HepG2 (cell line): ENCODE measurements around the gene DAPK1. TPM values are rescaled to one million over a fixed set of nuclear protein-coding genes. Genes with fewer than 3 reads are reported as not detected.
A peak's percentile ranks its signal among the peaks of the same experiment; 100 is the strongest.

Experiments
- ATAC-seq: fragments of 200-7000 bp; cut with Tn5 transposase; 3 replicates; pipeline ENCODE4 v1.9.1; 2020; ENCODE audit warnings: mild to moderate bottlenecking, moderate library complexity
- BruUV-seq: library from RNA; stranded (reverse); fragments of 400-500 nt; replicated peaks from 2 replicates; lab custom pipeline; 2021; lab: Mats Ljungman, UMichigan
- CTCF ChIA-PET: fragments of 300-600 bp; formaldehyde crosslinking; extraction: SDS; loops from one replicate; lab custom pipeline; 2021; ENCODE audit warnings: low total read pairs, inconsistent platforms, low intra/inter-chr PET ratio; lab: Yijun Ruan, JAX
- POLR2A ChIA-PET: fragments of 350-600 bp; sonication (Branson Sonifier 250); formaldehyde crosslinking; loops from one replicate; lab custom pipeline; 2020; ENCODE audit warnings: antibody characterized with exemption, inconsistent platforms; lab: Yijun Ruan, JAX
- DNase-seq: peaks from one replicate; pipeline ENCODE4 v3.0.0-alpha.2; 2015; ENCODE audit warnings: low spot score
- FAIRE-seq: peaks from 3 replicates; lab custom pipeline; 2011; peaks lifted over from hg19 to GRCh38; lab: Jason Lieb, UNC
- H2AFZ ChIP-seq: one replicate; pipeline ENCODE4 v1.6.1; 2011; ENCODE audit warnings: low read length, inconsistent platforms
- H3K27ac ChIP-seq: fragments of 300-600 bp; 3 replicates; pipeline ENCODE4 v1.8.0; 2011; ENCODE audit warnings: mixed run types, mild to moderate bottlenecking, mixed read lengths, low read length, inconsistent platforms; ENCODE audit not compliant: insufficient read depth; ENCODE audit errors: extremely low read length
- H3K27me3 ChIP-seq, 2 experiments: fragments of 200-600 bp in 1 of 2; 2 replicates in 1 of 2; 3 replicates in 1 of 2; pipeline versions ENCODE4 v1.6.0 to v1.8.0; 2011; ENCODE audit warnings: low read length in 2 of 2, mild to moderate bottlenecking in 2 of 2, moderate library complexity in 2 of 2, inconsistent platforms in 1 of 2; ENCODE audit not compliant: insufficient read depth in 2 of 2, control insufficient read depth in 1 of 2
- H3K36me3 ChIP-seq, 2 experiments: fragments of 200-600 bp in 1 of 2; replicated peaks in 1 of 2; 2 replicates in 1 of 2; 3 replicates in 1 of 2; pipeline versions ENCODE4 v1.5.1 to v1.8.0; 2011; ENCODE audit warnings: low read length in 2 of 2, inconsistent platforms in 1 of 2; ENCODE audit not compliant: insufficient read depth in 2 of 2, control insufficient read depth in 1 of 2
- H3K4me1 ChIP-seq: 2 replicates; pipeline ENCODE4 v1.5.1; 2012; ENCODE audit warnings: low read length, inconsistent platforms; ENCODE audit not compliant: insufficient read depth
- H3K4me2 ChIP-seq: 2 replicates; pipeline ENCODE4 v1.6.0; 2011; ENCODE audit warnings: low read depth, low read length, inconsistent platforms
- H3K4me3 ChIP-seq, 3 experiments: fragments of 200-600 bp in 1 of 3; sonication (generic), shearing (Covaris generic) in 1 of 3; replicated peaks in 1 of 3; 2 replicates each; pipeline ENCODE4 v1.5.1; 2011 to 2016; ENCODE audit warnings: low read length in 3 of 3, inconsistent platforms in 2 of 3, low read depth in 2 of 3, mild to moderate bottlenecking in 2 of 3, control low read depth in 1 of 3, mixed read lengths in 1 of 3; ENCODE audit not compliant: insufficient read depth in 1 of 3
- H3K79me2 ChIP-seq: one replicate; pipeline ENCODE4 v1.6.1; 2011; ENCODE audit warnings: low read length, inconsistent platforms; ENCODE audit not compliant: insufficient read depth
- H3K9ac ChIP-seq: 2 replicates; pipeline ENCODE4 v1.6.0; 2011; ENCODE audit warnings: mild to moderate bottlenecking, low read depth, low read length, inconsistent platforms; ENCODE audit not compliant: insufficient read depth
- H3K9me3 ChIP-seq: 2 replicates; pipeline ENCODE4 v1.5.1; 2012; ENCODE audit warnings: mild to moderate bottlenecking, low read length
- H4K20me1 ChIP-seq: 2 replicates; pipeline ENCODE4 v1.6.0; 2011; ENCODE audit warnings: inconsistent platforms, mild to moderate bottlenecking, low read length, moderate library complexity; ENCODE audit not compliant: insufficient read depth
- CHD4 ChIP-seq: fragments of 200-600 bp; sonication (generic); IDR thresholded peaks from 2 replicates; pipeline ENCODE4 v1.7.0; 2017; ENCODE audit warnings: mild to moderate bottlenecking, low read length, borderline replicate concordance
- HMG20A ChIP-seq: IDR thresholded peaks from 2 replicates; pipeline ENCODE4 v1.6.1; 2016; ENCODE audit warnings: borderline replicate concordance
- HNF1B ChIP-seq: sonication (generic); formaldehyde crosslinking; IDR thresholded peaks from 2 replicates; pipeline ENCODE4 v1.5.1; 2020; ENCODE audit warnings: mild to moderate bottlenecking, moderate library complexity, missing genetic modification reagents
- HNF4G ChIP-seq, 2 experiments: sonication (generic) in 1 of 2; formaldehyde crosslinking in 1 of 2; IDR thresholded peaks; 2 replicates each; pipeline versions ENCODE4 v1.4.0 to v1.6.1; 2011 to 2020; ENCODE audit warnings: borderline replicate concordance in 2 of 2, low read depth in 2 of 2, mild to moderate bottlenecking in 2 of 2, low read length in 1 of 2, missing genetic modification reagents in 1 of 2, moderate library complexity in 1 of 2
- HNRNPK ChIP-seq: fragments of 200-400 bp; formaldehyde crosslinking; IDR thresholded peaks from 2 replicates; pipeline ENCODE4 v1.6.1; 2018; ENCODE audit warnings: low read length, low read depth, moderate library complexity, mild to moderate bottlenecking; ENCODE audit not compliant: poor library complexity, severe bottlenecking
- JUNB ChIP-seq: sonication (generic); formaldehyde crosslinking; IDR thresholded peaks from 2 replicates; pipeline ENCODE4 v1.8.0; 2022; ENCODE audit warnings: missing genetic modification reagents, mild to moderate bottlenecking, borderline replicate concordance
- KDM1A ChIP-seq: IDR thresholded peaks from 2 replicates; pipeline ENCODE4 v1.6.1; 2016; ENCODE audit warnings: missing compliant biosample characterization
- NBN ChIP-seq: fragments of 450-650 bp; conservative IDR thresholded peaks from 2 replicates; pipeline ENCODE4 v1.6.1; 2017
- PBX3 ChIP-seq: sonication (generic); formaldehyde crosslinking; IDR thresholded peaks from 2 replicates; pipeline ENCODE4 v1.8.1; 2023; ENCODE audit warnings: missing genetic modification reagents, inconsistent platforms, borderline replicate concordance
- SIX4 ChIP-seq: sonication (generic); formaldehyde crosslinking; IDR thresholded peaks from 2 replicates; pipeline ENCODE4 v1.4.0; 2020; ENCODE audit warnings: missing genetic modification reagents
- TCF12 ChIP-seq, 2 experiments: fragments of 450-650 bp in 1 of 2; sonication (generic) in 1 of 2; formaldehyde crosslinking in 1 of 2; IDR thresholded peaks; 2 replicates each; pipeline versions ENCODE4 v1.6.1 to v1.8.0; 2017 to 2022; ENCODE audit warnings: antibody characterized with exemption in 1 of 2, mild to moderate bottlenecking in 1 of 2, missing genetic modification reagents in 1 of 2, moderate library complexity in 1 of 2
- TERF1 ChIP-seq: sonication (generic); formaldehyde crosslinking; IDR thresholded peaks from 2 replicates; pipeline ENCODE4 v1.8.0; 2022; ENCODE audit warnings: mild to moderate bottlenecking, missing genetic modification reagents, moderate library complexity
- ZMYM3 ChIP-seq: sonication (generic); formaldehyde crosslinking; IDR thresholded peaks from 2 replicates; pipeline ENCODE4 v1.5.1; 2020; ENCODE audit warnings: mild to moderate bottlenecking, missing genetic modification reagents
- ZNF367 ChIP-seq: sonication (generic); formaldehyde crosslinking; IDR thresholded peaks from 2 replicates; pipeline ENCODE4 v1.4.0; 2020; ENCODE audit warnings: missing genetic modification reagents, borderline replicate concordance
- ZNF468 ChIP-seq: sonication (generic); formaldehyde crosslinking; IDR thresholded peaks from 2 replicates; pipeline ENCODE4 v1.8.0; 2022; ENCODE audit warnings: mild to moderate bottlenecking, moderate library complexity, missing genetic modification reagents
- ZNF629 ChIP-seq: sonication (generic); formaldehyde crosslinking; conservative IDR thresholded peaks from 2 replicates; pipeline ENCODE4 v1.5.0; 2020; ENCODE audit warnings: missing genetic modification reagents
- whole genome bisulfite sequencing: methylation state at CpG from one replicate; pipeline ENCODE4 v1.1.6; 2017; ENCODE audit warnings: low lambda C conversion rate; 5-methylcytosine and 5-hydroxymethylcytosine counted together
- in situ Hi-C: cut with HindIII; loops from 2 replicates; pipeline ENCODE4 v1.10.0; 2017; ENCODE audit warnings: low pct_unique_long_range_greater_than_20kb; ENCODE audit not compliant: extremely low pct_ligation_motif_present
- intact Hi-C: fragments of 100-400 bp; cut with micrococcal nuclease; formaldehyde crosslinking; loops from one replicate; pipeline ENCODE4 v1.10.0; 2022; ENCODE audit not compliant: unreplicated experiment
- polyA plus RNA-seq, 8 experiments: library from polyadenylated mRNA; depleted of rRNA in 3 of 8; stranded (reverse) in 7 of 8; unstranded in 1 of 8; fragments of >200 nt; fragmentation: Illumina TruSeq in 4 of 8; extraction: Trizol in 4 of 8; gene quantifications; 2 replicates each; pipeline versions ENCODE4 v1.2.1 to v1.2.3, GENCODE V29; 2011 to 2016; ENCODE audit warnings: low read depth in 4 of 8, missing spikeins in 1 of 8, mixed read lengths in 1 of 8; ENCODE audit not compliant: insufficient read depth in 1 of 8
- total RNA-seq, 5 experiments: library from RNA; depleted of rRNA; stranded (reverse); fragments of >200 nt; fragmentation: Illumina TruSeq; extraction: Trizol; gene quantifications; 2 replicates each; pipeline ENCODE4 v1.2.3, GENCODE V29; 2016; ENCODE audit warnings: low read depth in 1 of 5

Gene DAPK1
- total and polyA plus RNA-seq, 2 of the 13 experiments (the other 11 are each of a cell fraction or from before 2014, with no cell fraction given) = 35.7 to 35.9 TPM

GRCh38 chr9:87601595-87601994 is 103.9 kb downstream of the DAPK1 start:
- no peak overlapping the region for H2AFZ ChIP-seq

More at GRCh38 chr9:87601595-87601994, 103.9 kb downstream of the DAPK1 start:
- in situ Hi-C loops (no loop called here), intact Hi-C loops (no loop called here)
- no peaks in the 10 kb centered on the region for H3K9me3 ChIP-seq
- H3K4me2 ChIP-seq = no peak overlapping the region
- no TSS peak for BruUV-seq
- peaks cover 4 to 14% of the 10 kb centered on the region in 2 experiments; a peak in 4 of 5 replicates for H3K36me3 ChIP-seq
- no peak overlapping the region for H3K4me3 ChIP-seq
- H3K79me2 ChIP-seq = peaks cover 2% of the 10 kb centered on the region
- no peak for DNase-seq
- POLR2A ChIA-PET = interaction anchor here (0.7 kb wide), 1 partner anchor 55 kb away, joined by 3 read pairs; no protein-coding TSS in a partner anchor
- peaks cover 47% of the 10 kb centered on the region for H3K4me1 ChIP-seq
- TF ChIP-seq TCF12 (IDR thresholded peaks at IDR 0.05) = no peak
- no peak for TF ChIP-seq TCF12 (CRISPR knock-in tag; IDR thresholded peaks at IDR 0.05)
- no peak for TF ChIP-seq HNF1B (CRISPR knock-in tag)
- peak; percentile 77 for TF ChIP-seq ZMYM3 (CRISPR knock-in tag)
- TF ChIP-seq SIX4 (CRISPR knock-in tag) = no peak
- TF ChIP-seq HMG20A (CRISPR knock-in tag) = no peak
- TF ChIP-seq ZNF367 = no peak
- TF ChIP-seq PBX3 (CRISPR knock-in tag) = no peak
- TF ChIP-seq CHD4 = peak; percentile 77; the same call in 1 of the 2 replicates
- peak; percentile 50; the same call in 1 of the 2 replicates for TF ChIP-seq KDM1A (CRISPR knock-in tag)
- no peak for TF ChIP-seq JUNB
- no peak for TF ChIP-seq TERF1 (CRISPR knock-in tag)
- TF ChIP-seq HNF4G (IDR thresholded peaks at IDR 0.05; ENCODE audit: borderline replicate concordance, low read depth, low read length) = no peak
- TF ChIP-seq HNF4G (CRISPR knock-in tag; IDR thresholded peaks at IDR 0.05; ENCODE audit: borderline replicate concordance, low read depth) = no peak
- TF ChIP-seq ZNF629 (CRISPR knock-in tag) = peak; percentile 96
- no peak for TF ChIP-seq HNRNPK
- TF ChIP-seq ZNF468 (CRISPR knock-in tag) = no peak
- no peak for TF ChIP-seq NBN
- H3K27me3 ChIP-seq = no peaks in the 10 kb centered on the region
- no peak overlapping the region for H3K27ac ChIP-seq
- no peaks in the 10 kb centered on the region for H4K20me1 ChIP-seq
- 90% methylated on average over 5 of the region's 5 CpGs for WGBS
- no peak overlapping the region for H3K9ac ChIP-seq
- no peak for FAIRE-seq
- ATAC-seq = no peak
- CTCF ChIA-PET = no interaction called here
